ENCODE measurements around the gene SAMHD1.
"Not testable (repeated sequence)": the region's sequence is repeated elsewhere in the genome, so short reads cannot be mapped to it uniquely, and the experiment has no call there.

Gene SAMHD1
- total RNA-seq = 583 reads per million, percentile 98 among the genes with 10 or more reads in this experiment

GRCh38 chr20:36951198-36951978, at the start of gene SAMHD1:
SAMHD1 (minus strand) TSS chr20:36951708; CDS start chr20:36951643, 65 bp downstream.
- peak; percentile 78 for DNase-seq

- not testable (repeated sequence) for DNase-seq
Observed at GRCh38 chr20:37000171-37000570, 48.7 kb upstream of the SAMHD1 start.

GRCh38 chr20:36998652-36999051, 47.1 kb upstream of the SAMHD1 start:
- peak; percentile 14 for DNase-seq

GRCh38 chr20:36997121-36997520, 45.6 kb upstream of the SAMHD1 start:
- DNase-seq = no peak

- not testable (repeated sequence) for DNase-seq
Observed at GRCh38 chr20:36994221-36994620, 42.7 kb upstream of the SAMHD1 start.

- no peak for DNase-seq
Observed at GRCh38 chr20:36992802-36993334, 41.4 kb upstream of the SAMHD1 start.

- DNase-seq = no peak
Observed at GRCh38 chr20:36991703-36992102, 40.2 kb upstream of the SAMHD1 start.

- DNase-seq = no peak
Observed at GRCh38 chr20:36989797-36990196, 38.3 kb upstream of the SAMHD1 start.

- DNase-seq = peak; percentile 11
Observed at GRCh38 chr20:36988494-36988966, 37.0 kb upstream of the SAMHD1 start.

GRCh38 chr20:36984257-36984638, 32.7 kb upstream of the SAMHD1 start:
- no peak for DNase-seq

- DNase-seq = peak; percentile 69
Observed at GRCh38 chr20:36975099-36975818, 23.8 kb upstream of the SAMHD1 start.

- peak; percentile 8 for DNase-seq
Observed at GRCh38 chr20:36974660-36975059, 23.2 kb upstream of the SAMHD1 start.

- no peak for DNase-seq
Observed at GRCh38 chr20:36971103-36971502, 19.6 kb upstream of the SAMHD1 start.

- DNase-seq = peak; percentile 19
Observed at GRCh38 chr20:36969478-36970186, 18.1 kb upstream of the SAMHD1 start.

- no peak for DNase-seq
Observed at GRCh38 chr20:36969051-36969450, 17.5 kb upstream of the SAMHD1 start.

- DNase-seq = no peak
Observed at GRCh38 chr20:36967636-36968035, 16.1 kb upstream of the SAMHD1 start.

- not testable (repeated sequence) for DNase-seq
Observed at GRCh38 chr20:36966965-36967364, 15.5 kb upstream of the SAMHD1 start.

GRCh38 chr20:36962354-36962941, 10.9 kb upstream of the SAMHD1 start:
- not testable (repeated sequence) for DNase-seq

GRCh38 chr20:36959242-36959641, 7.7 kb upstream of the SAMHD1 start:
- no peak for DNase-seq

GRCh38 chr20:36957875-36958667, 6.6 kb upstream of the SAMHD1 start:
- DNase-seq = no peak

GRCh38 chr20:36956674-36957073, 5.2 kb upstream of the SAMHD1 start:
- DNase-seq = no peak

- DNase-seq = no peak
Observed at GRCh38 chr20:36956016-36956415, 4.5 kb upstream of the SAMHD1 start.
